HFFc6 (cell line): ENCODE measurements around the gene CCDC112. TPM values are rescaled to one million over a fixed set of nuclear protein-coding genes. Genes with fewer than 3 reads are reported as not detected.

Source experiments
- DNase-seq: peaks from one replicate; pipeline ENCODE4 v3.0.0-alpha.2; 2018
- H3K27ac Mint-ChIP-seq: 2 replicates; pipeline ENCODE4 v1.8.0; 2020; ENCODE audit warnings: mild to moderate bottlenecking, mixed read lengths
- H3K27me3 Mint-ChIP-seq: 2 replicates; pipeline ENCODE4 v1.8.0; 2021; ENCODE audit warnings: mild to moderate bottlenecking, moderate library complexity, mixed read lengths; ENCODE audit not compliant: insufficient read depth
- H3K36me3 Mint-ChIP-seq: 2 replicates; pipeline ENCODE4 v1.8.0; 2021; ENCODE audit warnings: low read depth, mixed read lengths
- H3K4me1 Mint-ChIP-seq: 2 replicates; pipeline ENCODE4 v1.8.0; 2020; ENCODE audit warnings: low read depth, mixed read lengths
- H3K4me3 Mint-ChIP-seq: 2 replicates; pipeline ENCODE4 v1.8.0; 2020; ENCODE audit warnings: mild to moderate bottlenecking, moderate library complexity, mixed read lengths
- H3K9me3 Mint-ChIP-seq: 2 replicates; pipeline ENCODE4 v1.8.0; 2020; ENCODE audit warnings: mild to moderate bottlenecking, mixed read lengths
- CTCF ChIP-seq: fragments of 200-600 bp; sonication (generic); IDR thresholded peaks from 2 replicates; pipeline ENCODE4 v1.5.0; 2021; ENCODE audit warnings: antibody characterized with exemption, mild to moderate bottlenecking
- long read RNA-seq: library from polyadenylated mRNA; unstranded; transcript quantifications from one replicate; pipeline ENCODE4 v2.0.0, GENCODE V29; 2019
- total RNA-seq, 6 experiments: library from RNA; stranded (reverse); fragmentation: NEBNext Ultra II Directional; extraction: Animal tissue kit (Norgen Biotek cat#: 25700); gene quantifications; 2 replicates in 1 of 6; 3 replicates in 5 of 6; pipeline ENCODE4 v1.2.3, GENCODE V29; 2021

The CCDC112 gene
- total RNA-seq, result 1 to 10 TPM; 3.7 to 6.9 (median 5.7) TPM
- long read RNA-seq, partial matches to known transcripts, result 6 of 7 reads
- long read RNA-seq, other reads (novel, unspliced or antisense), result 1 of 7 reads

- peak within 1 kb of the TSS; percentile 58 for H3K27ac Mint-ChIP-seq
- H3K9me3 Mint-ChIP-seq, result no peaks in the 10 kb centered on the region
- peak; percentile 64 for DNase-seq
- H3K36me3 Mint-ChIP-seq, result peaks cover 9% of the 10 kb centered on the region; the same call in 1 of the 2 replicates
- H3K4me1 Mint-ChIP-seq, result peaks cover 14% of the 10 kb centered on the region
- peaks cover 2% of the 10 kb centered on the region for H3K27me3 Mint-ChIP-seq
- peak within 1 kb of the TSS; percentile 96 for H3K4me3 Mint-ChIP-seq
- no peak for TF ChIP-seq CTCF
Measured at GRCh38 chr5:115296124-115297022, at the start of gene CCDC112. TSS of gene CCDC112 (minus strand) at chr5:115296654. CDS start at chr5:115296543, 111 bp downstream.

- Mint-ChIP-seq H3K27ac (no peak overlapping the region), H3K27me3 (no peaks in the 10 kb centered on the region; the same call in 1 of the 2 replicates), H3K4me3 (no peak overlapping the region), H3K9me3 (no peaks in the 10 kb centered on the region), H3K36me3 (no peaks in the 10 kb centered on the region), H3K4me1 (peaks cover 48% of the 10 kb centered on the region)
- TF ChIP-seq CTCF, result no peak
- DNase-seq, result no peak
Measured at GRCh38 chr5:115345344-115345743, 48.9 kb upstream of the CCDC112 start.

GRCh38 chr5:115343855-115344254 is 47.4 kb upstream of the CCDC112 start:
- peak; percentile 57 for DNase-seq
- H3K27me3 Mint-ChIP-seq, result no peaks in the 10 kb centered on the region; the same call in 1 of the 2 replicates
- peaks cover 33% of the 10 kb centered on the region for H3K4me1 Mint-ChIP-seq
- peak overlapping the region; percentile 61 for H3K27ac Mint-ChIP-seq
- peak overlapping the region; percentile 44 for H3K4me3 Mint-ChIP-seq
- H3K9me3 Mint-ChIP-seq, result no peaks in the 10 kb centered on the region
- no peak for TF ChIP-seq CTCF
- no peaks in the 10 kb centered on the region for H3K36me3 Mint-ChIP-seq

GRCh38 chr5:115342590-115343377 is 46.3 kb upstream of the CCDC112 start:
- Mint-ChIP-seq H3K27me3 (no peaks in the 10 kb centered on the region), H3K4me1 (peaks cover 26% of the 10 kb centered on the region), H3K36me3 (no peaks in the 10 kb centered on the region), H3K4me3 (no peak overlapping the region), H3K9me3 (no peaks in the 10 kb centered on the region), H3K27ac (no peak overlapping the region)
- TF ChIP-seq CTCF, result no peak
- DNase-seq, result no peak

DNA sequence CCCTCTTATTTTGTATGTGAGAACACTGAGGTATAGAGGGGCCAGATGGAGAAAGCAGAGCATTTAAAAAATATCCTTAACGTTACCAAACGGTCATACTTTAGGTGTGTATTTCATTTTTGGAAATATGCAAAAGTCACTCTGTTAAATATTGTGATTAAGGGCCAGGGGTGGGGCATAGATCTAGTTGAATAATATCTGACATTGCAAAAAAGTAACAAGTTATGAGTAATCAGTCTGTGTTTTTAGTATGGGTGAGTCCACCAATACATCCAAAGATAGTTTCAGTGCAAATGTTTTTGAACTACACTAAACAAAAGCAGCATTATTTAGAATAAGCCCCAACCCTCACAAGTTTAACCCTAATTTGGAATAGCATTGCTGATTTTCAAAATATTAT is 45.3 kb upstream of the CCDC112 start:
- TF ChIP-seq CTCF, result no peak
- Mint-ChIP-seq H3K27ac (no peak overlapping the region), H3K4me3 (no peak overlapping the region), H3K9me3 (no peaks in the 10 kb centered on the region), H3K36me3 (no peaks in the 10 kb centered on the region), H3K4me1 (peaks cover 26% of the 10 kb centered on the region), H3K27me3 (no peaks in the 10 kb centered on the region)
- no peak for DNase-seq
